ENCODE measurements around the gene FGB. TPM values are rescaled to one million over a fixed set of nuclear protein-coding genes. Genes with fewer than 3 reads are reported as not detected.
"Not testable (repeated sequence)": the region's sequence is repeated elsewhere in the genome, so short reads cannot be mapped to it uniquely, and the experiment has no call there.

The FGB gene
- total RNA-seq, 1 donor from 2014 or later = not detected

DNA sequence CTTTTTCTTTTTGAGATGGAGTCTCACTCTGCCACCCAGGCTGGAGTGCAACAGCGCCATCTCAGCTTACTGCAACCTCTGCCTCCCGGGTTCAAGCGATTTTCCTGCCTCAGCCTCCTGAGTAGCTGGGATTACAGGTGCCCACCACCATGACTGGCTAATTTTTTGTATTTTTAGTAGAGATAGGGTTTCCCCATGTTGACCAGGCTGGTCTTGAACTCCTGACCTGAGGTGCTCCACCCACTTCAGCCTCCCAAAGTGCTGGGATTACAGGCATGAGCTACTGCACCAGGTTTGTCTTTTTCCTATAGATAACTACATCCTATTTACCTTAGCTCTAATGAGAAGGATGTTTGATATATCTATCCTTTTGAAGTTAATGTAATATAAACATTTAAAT, 31.5 kb downstream of the FGB start:
- DNase-seq (ENCODE audit: low spot score) = not testable (repeated sequence)

DNA sequence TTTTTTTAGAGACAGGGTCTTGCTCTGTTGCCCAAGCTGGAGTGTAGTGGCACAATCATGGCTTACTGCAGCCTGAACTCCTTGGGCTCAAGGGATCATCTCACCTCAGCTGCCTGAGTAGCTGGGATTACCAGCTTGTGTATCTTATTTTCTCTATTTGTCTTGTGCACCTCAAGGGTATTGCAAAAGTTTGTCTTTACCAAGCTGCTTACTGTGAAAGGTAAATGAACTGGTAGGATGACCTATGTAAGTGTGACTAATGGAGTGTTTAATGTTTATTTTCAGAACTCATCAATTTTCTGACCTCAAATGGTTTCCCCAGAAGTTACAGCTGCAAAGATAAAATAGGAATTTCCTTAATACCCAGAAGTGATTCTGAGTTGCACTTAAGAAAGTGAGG, 33.0 kb downstream of the FGB start:
- DNase-seq (ENCODE audit: low spot score) = no peak

DNA sequence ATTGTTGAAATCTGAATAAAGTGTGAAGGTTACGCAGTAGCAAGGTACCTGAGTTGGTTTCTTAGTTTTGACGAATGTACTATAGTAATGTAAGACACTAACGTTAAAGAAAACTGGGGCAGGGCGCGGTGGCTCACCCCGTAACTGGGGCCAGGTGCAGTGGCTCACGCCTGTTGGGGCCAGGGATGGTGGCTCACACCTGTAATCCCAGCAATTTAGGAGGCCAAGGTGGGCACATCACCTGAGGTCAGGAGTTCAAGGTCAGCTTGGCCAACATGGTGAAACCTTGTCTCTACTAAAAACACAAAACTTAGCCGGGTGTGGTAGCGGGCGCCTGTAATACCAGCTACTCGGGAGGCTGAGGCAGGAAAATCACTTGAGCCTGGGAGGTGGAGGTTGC, 34.5 kb downstream of the FGB start:
- not testable (repeated sequence) for DNase-seq (ENCODE audit: low spot score)

DNA sequence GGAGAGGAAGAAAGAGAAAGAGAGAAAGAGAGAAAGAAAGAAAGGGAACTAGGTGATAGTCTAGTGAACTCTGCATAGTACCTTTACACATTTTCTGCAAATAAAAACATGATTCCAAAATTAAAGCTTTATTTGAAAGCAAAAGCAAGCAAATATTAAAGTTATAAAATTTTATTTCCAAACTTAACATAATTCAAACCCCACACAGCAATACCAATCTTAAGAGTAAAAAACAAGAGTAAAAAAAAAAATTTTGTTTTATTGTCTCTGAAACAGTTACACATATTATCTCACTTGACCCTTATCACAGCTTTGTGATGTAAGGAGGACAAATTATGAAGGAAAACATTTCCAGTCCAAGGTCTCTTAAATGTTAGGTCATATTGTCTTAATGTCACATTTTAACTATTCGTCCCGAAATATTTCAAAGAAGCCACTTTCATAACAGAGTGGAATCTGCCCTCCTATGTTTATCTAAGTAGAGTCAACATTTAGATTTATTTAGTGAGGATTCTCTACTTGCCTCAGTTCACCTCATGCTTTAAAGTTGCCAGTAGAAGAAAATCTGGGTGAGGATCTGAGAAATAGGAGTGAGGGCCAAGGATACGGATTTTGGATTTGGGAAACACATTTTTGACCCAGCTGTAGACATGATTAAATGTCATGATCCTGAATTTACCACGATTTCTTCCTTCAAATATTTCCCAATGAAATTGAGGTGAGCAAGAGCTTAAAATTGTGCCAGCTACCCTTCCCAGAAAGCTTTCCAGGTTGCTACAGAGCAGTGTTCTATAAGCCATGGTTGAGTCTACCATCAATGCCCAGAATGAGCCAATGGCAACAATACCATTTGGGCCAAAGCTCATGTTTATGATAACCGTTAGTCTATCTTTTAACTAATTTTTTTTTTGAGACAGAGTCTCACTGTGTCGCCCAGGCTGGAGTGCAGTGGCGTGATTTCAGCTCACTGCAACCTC, 35.3 kb downstream of the FGB start:
- DNase-seq (ENCODE audit: low spot score) = no peak

DNA sequence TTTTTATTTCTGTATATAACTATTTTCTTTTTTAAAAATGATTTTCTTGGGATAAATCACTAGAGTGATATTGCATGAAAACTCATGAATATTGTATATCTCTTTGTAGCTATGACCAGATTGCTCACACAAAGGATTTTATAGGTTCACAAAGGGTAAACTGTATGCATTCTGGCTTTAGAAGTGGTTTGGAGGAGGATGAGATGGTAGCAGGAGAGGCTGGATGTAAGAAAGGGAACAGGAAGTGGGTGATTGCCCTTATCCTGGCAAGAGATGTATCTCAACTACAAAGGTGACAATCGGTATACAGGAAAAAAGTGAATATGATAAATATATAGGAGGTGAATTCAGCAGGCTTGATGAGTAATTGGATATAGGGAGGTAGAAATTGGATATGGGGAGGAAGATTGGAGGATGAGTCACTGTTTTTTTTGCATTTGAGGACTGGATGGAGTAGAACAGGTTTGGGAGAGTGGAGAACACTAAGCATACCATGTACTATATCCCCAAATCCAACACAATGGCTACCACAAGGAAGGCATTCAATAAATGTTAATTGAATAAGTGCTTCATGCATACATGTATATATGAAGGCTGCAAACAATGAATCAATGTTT, 39.7 kb downstream of the FGB start:
- DNase-seq (ENCODE audit: low spot score) = no peak

DNA sequence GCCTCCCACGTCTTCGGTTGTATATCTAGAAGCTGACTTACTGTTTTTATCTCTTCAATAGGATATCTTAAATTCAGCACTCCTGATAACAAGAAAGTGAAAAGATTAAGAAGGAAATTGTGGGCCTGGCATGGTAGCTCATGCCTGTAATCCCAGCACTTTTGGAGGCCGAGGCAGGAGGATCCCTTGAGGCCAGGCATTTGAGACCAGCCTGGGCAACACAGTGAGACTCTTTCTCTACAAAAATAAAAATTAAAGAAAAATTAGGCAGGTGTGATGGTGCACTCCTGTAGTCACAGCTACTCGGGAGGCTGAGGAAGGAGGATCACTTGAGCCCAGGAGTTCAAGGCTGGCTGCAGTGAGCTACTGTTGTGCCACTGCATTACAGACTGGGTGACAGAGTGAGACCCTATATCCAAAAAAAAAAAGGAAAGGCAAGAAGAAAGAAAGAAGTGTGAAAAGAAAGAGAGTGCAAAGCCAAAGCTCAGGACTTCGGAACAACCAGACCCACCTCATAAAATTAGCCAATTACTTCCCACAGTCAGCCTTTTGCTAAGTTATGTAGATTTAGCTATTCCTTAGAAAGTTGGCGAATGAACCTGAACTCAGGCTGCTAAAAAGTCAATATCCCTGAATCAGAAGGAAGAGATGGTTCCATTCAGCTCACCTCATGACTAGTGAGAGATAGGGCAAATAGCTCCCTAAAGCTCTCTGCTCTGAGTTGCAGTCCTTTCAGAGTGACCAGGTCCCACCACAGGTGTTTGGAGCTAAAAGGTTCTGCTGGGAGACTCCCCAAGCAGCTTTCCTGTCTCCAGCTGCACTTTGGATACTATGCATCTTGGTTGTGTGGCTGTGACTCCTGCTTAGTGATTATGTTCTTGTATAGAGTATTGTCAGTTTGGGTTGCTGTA, 40.5 kb downstream of the FGB start:
- no peak for DNase-seq (ENCODE audit: low spot score)

DNA sequence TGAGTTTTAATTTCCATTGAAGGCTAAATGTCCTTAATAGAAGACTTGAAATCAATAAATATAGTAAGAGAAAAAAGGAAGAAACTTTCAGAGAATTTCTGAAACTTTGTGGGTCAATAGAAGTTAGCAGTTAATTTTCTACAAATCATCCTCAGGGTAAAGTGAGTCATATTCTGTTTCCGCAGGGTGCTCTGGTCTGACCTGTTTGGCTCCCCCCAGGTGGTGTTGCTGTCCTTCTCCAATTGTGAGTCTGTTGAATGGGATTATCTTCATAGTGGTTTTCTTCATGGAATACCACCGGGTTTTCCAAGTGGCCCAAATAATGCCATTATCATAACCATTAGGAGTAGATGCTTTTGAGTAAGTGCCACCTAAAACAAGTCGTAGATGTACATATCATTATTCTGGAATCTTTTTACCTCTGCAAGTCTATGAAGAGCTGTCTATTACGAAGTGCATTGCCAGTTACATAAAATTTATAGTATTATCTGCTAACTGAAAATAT, 41.9 kb downstream of the FGB start:
- no peak for DNase-seq (ENCODE audit: low spot score)

DNA sequence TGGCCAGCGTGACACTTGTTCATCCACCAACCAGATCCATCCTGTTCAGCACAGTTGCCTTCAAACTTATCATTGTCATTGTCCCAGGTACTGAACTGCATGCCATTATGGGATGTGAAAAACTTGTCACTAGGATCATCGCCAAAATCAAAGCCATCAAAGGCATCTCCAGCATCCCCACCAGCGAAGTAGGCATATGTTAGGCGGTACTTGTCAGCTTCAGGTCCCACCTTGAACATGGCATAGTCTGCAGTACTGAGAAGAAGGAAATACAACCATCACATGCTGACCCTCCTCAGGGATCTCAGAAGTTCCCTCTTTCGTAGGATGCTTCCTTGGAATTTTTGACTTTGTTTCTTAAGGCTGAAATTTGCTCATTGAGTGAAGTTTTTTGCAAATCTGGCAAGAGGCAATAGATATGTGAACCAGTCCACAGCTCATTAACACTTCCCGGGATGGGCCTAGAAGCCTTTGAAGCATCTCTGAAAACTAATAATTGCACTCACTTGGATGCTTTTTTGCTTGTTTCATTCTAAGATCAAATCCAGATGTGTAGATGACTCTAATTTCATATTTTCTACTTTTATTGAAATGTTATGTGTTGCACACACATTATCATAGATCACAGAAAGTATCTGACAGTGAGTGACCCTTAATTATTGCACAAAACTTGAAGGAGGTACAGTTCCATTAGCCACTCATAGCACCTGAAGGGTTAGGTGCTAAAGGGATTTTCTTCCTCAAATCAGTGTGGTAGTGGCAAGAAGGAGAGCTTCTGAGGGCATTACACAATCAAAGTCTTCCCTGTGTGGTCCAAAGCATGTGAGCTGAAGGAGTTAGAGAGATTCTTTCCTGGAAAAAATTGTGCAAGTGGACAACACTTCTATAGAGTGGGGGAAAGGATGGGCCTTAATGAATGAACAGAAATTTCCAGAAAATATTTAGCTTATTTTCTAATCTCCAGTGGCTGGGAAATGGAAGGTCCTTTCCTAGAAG, 44.2 kb downstream of the FGB start:
- no peak for DNase-seq (ENCODE audit: low spot score)

DNA sequence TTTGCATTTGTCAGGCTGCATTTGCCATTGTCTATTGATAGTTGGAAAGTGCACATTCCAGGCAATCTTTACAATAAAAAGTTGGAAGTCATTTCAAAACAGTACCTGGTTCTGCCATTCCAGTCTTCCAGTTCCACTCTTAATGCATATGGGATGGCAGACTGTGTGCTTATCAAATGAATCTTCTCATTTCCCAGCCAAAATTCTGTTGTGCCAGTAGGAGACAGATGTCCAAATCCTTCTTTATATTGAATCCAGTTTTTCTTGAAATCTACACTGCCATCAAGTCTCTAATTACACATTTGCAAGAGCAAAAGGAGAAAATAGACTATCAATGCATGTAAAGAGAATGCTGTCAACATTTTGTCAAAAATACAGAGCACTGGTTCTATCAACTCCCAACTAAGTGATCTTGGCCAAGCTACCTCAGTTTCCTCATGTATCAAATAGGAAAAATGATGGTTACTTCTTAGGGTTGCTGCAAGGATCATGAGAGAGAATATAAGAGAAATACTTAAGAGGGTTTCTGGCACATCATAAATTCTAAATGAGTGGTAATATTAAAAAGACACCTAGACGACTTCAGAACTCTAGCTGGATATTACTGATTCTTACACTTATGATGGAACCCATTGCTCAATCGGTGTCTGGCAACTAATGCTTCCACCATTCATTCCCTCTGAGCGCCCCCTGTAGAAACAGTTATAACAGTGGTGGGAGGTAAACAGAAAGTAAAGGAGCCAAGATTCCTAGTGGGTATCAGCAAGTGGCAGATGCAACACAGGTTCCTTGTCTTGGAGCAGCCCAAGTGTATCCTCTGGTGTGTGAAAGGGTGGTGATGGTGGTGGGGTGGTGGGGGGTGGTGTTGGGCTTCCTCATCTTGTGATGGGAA, 45.8 kb downstream of the FGB start:
- no peak for DNase-seq (ENCODE audit: low spot score)

DNA sequence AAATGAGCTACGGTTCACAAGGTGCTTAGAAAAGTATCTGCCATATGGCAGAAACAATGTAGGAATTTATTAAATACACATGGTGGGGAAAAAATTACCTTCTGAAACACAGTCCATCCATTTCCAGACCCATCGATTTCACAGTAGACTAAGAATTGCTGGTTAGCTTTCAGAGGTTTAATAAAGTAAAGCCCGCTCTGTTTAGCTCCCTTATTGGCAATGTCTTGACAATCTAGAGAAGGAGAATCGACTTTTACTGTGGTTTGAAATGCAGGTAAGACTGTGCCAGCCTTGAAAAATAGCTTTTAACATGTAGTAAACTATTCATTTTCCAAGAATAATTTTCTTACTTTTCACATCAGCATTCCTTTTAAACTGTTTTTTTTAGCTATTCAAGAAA, 46.7 kb downstream of the FGB start:
- no peak for DNase-seq (ENCODE audit: low spot score)

DNA sequence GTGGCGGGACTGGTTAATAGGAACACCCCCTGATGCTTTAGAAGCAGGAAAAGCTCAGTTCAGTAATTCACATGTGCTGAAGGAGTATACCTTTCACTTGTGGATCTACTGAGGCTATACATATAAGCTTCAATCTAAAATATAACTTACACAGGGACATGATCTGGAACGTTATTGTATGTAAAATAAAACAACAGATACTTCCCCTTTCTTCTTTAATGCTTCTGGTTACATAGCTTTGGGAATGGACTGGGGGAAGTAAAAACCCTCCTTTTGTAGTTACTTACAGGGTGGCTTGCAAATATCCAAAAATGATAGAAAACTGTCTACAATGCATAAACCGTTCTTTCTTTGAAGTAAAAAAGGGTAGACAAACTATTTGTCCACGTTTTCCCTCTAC, 47.8 kb downstream of the FGB start:
- DNase-seq (ENCODE audit: low spot score) = no peak

DNA sequence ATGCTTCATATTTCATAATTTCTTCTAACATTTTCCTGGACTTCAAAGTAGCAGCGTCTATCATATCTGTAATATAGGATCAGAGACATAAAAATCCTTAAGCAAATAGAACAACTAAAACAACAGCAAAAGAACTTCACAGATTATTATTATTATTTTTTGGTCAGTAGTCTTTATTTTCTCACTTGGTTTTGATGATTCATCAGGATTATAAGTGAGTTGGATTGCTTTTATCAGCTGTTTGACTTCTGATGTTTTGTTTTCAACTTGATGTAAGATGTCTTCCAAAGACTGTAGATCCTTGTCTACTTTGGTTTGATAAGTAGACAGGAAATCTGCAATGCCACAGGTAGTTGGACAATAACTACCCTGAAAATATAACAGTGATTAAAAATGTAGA, 49.0 kb downstream of the FGB start:
- no peak for DNase-seq (ENCODE audit: low spot score)

DNA sequence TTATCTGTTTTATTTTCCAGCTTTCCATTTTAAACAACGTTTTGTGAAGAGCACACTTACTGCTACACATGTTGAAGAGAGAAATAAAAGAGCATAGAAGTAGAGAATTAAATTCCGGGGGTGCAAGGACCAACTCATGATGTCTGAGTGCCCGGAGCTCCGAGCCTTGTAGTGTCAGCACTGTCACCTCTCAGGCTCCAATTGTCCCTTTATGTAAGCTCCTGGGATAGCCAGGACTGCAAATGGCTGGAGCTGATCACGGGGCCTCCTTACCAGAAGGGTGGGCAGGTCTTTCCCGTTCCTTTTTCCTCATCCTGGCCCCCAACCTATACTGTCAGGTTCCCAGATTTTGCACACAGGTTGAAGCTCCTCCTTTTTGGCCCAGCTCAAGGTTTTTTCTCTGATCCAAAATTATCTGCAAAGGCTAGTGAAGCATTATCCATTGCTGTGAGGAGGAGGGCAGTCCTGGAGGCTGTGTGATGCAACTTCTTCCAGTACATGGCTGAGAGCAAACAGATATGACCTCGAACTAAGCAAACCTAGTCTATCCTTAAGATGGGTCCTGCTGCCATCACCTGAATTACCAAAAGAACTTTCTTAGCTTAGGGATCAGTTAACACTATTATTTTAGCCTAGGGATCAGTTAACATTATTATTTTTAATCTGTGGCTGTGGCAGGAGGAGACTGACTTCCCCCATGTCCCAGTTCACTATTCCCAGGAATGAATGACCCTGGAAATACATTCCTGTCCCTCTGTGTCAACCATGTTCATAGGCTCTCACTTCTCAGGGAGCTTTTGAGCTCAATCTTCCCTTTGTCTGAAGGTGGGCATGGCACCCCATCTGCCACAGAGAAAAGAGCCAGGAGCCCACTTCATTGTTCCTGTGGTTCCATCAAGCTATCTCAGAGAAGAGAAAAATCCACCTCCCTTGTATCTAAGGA, 49.9 kb downstream of the FGB start, which contains the start of gene FGG:
TSS of gene FGG (minus strand) at position 185 of the 943 bp plus-strand sequence. CDS start at position 138, 47 bp downstream.
- DNase-seq (ENCODE audit: low spot score) = no peak

DNA sequence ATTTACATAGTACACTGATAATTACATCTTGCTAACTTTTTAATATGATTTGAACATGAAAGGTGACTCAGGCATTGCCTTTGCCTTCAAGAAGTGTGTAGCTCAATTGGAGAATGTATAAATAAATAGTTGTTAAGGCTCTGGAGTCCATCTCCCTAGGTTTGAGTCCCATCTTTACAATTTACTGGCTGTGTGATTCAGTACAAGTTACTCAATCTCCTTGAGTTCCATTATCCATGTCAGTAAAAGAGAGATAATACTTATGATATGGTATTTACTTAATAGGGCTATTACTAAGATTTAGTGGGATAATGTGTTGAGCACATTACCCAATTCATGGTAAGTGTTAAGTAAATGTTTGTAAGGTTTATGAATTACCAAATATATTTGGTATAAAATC, 51.5 kb downstream of the FGB start:
- no peak for DNase-seq (ENCODE audit: low spot score)

DNA sequence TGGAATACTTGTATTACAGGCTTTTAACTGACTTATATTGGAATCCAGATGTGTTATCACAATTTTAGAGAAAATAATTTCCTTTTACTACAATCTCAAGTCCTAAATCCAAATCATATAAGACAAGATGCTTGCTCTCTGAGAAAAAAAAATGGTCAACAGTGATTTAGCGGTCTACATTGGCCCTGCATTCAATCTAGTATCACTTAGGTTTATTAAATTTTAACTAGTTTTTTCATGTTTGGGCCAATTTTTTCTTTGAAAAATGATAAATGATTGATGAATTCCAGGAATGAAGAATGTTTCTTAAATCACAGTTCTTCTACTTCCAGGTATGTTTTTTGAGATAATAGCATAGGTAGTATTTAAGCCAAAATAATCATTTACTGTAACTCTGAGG, 52.4 kb downstream of the FGB start:
- no peak for DNase-seq (ENCODE audit: low spot score)

DNA sequence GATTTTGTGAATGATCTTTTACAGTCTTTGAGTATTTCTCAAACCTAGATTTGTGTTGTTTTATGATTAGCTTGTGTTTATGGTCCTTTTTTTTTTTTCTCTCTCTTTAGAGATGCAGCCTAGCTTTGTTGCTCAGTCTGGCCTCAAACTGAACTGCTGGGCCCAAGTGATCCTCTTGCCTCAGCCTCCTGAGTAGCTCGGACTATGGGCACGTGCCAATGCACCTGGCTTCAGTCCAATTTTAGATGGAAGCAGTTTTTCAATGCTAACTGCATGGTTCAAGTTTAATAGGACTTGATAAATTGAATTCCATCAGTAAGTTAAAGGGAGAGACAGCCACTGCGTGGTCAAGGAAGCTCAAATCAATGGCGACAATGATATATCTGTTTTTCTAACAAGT, 53.5 kb downstream of the FGB start:
- no peak for DNase-seq (ENCODE audit: low spot score)

DNA sequence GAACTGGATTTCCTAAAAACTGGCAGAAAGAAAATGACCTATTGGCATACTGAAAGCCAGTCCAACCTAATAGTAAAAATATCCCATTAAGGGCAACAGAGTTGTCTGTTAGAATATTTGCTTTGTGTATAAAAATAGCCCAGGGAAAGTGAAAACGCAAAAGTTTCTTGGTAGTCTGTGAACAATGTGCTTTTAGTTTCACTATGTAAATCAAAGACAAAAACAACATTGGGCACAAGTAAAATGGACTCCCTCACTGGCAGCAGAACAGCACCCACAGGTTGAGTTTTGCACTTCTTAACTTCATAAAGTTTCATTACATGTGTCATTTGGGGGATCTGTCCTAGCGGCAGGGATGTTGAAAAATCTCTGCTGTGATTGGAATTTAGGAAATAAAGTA, 53.9 kb downstream of the FGB start:
- no peak for DNase-seq (ENCODE audit: low spot score)

DNA sequence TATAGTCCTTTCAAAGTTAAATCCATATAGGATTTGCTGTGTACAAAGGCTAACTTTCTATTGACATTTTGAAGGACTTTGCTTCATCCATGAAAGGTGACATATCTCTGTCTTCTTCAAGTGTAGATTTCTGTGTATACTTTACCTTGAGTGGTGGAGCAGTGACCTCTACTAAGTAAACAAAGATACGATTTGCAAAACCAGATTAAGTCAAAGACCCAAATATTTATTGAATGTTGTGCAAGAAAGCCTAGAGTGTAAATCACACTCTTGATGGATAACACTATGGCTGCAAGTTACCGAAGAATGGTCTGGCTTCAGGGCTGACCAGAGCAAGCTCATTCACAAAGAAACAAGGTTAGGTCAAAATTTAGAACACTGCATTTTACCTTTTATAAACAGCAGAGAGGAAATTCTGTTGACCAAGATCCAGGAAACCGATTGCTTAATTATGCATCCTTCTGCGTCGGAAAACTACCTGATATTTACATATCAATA, 55.1 kb downstream of the FGB start:
- DNase-seq (ENCODE audit: low spot score) = no peak
